ENCODE results near the gene CDH4. TPM values are rescaled to one million over a fixed set of nuclear protein-coding genes. Genes with fewer than 3 reads are reported as not detected.

The CDH4 gene
- total and polyA plus RNA-seq, 2 donors (not counting 1 experiment from before 2014, with no cell fraction given), result not detected

DNA sequence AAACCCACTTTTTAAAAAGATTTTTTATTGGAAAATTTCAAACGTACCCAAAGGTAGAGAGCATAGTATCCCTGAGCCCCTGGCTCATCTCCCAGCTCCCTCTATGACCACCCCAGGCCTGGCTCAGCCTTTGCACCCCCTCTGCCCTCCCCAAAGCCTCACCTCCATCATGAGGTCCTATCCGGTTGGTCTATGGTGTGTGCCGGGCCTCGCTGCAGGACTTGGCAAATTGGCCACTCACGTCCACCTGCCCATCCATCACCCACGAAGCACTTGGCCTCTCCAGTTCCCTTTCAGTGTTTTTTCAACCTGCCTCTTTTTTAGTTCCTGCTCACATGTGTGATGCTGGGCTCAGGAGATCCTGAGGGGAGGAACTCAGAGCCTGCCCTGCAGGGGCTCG lies 147.4 kb downstream of the CDH4 start:
- no peaks in the 10 kb centered on the region for H4K20me1 ChIP-seq (ENCODE audit: control insufficient read depth, insufficient read depth, low read length, poor library complexity, severe bottlenecking)
- TF ChIP-seq EZH2 (IDR thresholded peaks at IDR 0.05; ENCODE audit: borderline replicate concordance, insufficient read depth, low read depth, low read length, poor library complexity, severe bottlenecking), result no peak
- TF ChIP-seq, protein P1, sequence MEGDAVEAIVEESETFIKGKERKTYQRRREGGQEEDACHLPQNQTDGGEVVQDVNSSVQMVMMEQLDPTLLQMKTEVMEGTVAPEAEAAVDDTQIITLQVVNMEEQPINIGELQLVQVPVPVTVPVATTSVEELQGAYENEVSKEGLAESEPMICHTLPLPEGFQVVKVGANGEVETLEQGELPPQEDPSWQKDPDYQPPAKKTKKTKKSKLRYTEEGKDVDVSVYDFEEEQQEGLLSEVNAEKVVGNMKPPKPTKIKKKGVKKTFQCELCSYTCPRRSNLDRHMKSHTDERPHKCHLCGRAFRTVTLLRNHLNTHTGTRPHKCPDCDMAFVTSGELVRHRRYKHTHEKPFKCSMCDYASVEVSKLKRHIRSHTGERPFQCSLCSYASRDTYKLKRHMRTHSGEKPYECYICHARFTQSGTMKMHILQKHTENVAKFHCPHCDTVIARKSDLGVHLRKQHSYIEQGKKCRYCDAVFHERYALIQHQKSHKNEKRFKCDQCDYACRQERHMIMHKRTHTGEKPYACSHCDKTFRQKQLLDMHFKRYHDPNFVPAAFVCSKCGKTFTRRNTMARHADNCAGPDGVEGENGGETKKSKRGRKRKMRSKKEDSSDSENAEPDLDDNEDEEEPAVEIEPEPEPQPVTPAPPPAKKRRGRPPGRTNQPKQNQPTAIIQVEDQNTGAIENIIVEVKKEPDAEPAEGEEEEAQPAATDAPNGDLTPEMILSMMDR (IDR thresholded peaks at IDR 0.05), result no peak
- Mint-ChIP-seq H3K4me1 (no peaks in the 10 kb centered on the region), H3K27me3 (no peaks in the 10 kb centered on the region), H3K27ac (no peak overlapping the region), H3K4me3 (no peak overlapping the region), H3K9me3 (ENCODE audit: insufficient read depth) (no peaks in the 10 kb centered on the region)
- no peaks in the 10 kb centered on the region for H3K36me3 ChIP-seq (replicated peaks in 1 of 2; ENCODE audit: control extremely low read depth in 1 of 2, control insufficient read depth in 1 of 2, extremely low read depth in 1 of 2, insufficient read depth in 2 of 2, low read length in 1 of 2)
- no peaks in the 10 kb centered on the region for H3K27me3 ChIP-seq (replicated peaks in 1 of 4; ENCODE audit: control extremely low read depth in 1 of 4, control insufficient read depth in 3 of 4, insufficient read depth in 4 of 4, low read length in 3 of 4)
- no peak overlapping the region for H3K4me2 ChIP-seq (replicated peaks; ENCODE audit: low read depth, low read length, poor library complexity, severe bottlenecking)
- H3K79me2 ChIP-seq (ENCODE audit: control insufficient read depth, insufficient read depth, low read length), result no peaks in the 10 kb centered on the region
- no peak overlapping the region for H3K9ac ChIP-seq (ENCODE audit: low read length)
- H3K4me1 ChIP-seq (ENCODE audit: control insufficient read depth in 2 of 2, insufficient read depth in 2 of 2, low read length in 2 of 2), result no peaks in the 10 kb centered on the region
- no peak overlapping the region for H3K4me3 ChIP-seq (ENCODE audit: control extremely low read depth in 1 of 5, extremely low read depth in 1 of 5, insufficient read depth in 1 of 5, low read depth in 2 of 5, low read length in 4 of 5)
- H3K27ac ChIP-seq (ENCODE audit: low read length in 2 of 2), result no peak overlapping the region
- ChIA-PET CTCF (no interaction called here), POLR2A (no interaction called here)
- no peak for DNase-seq
- peaks cover 0 to 26% (median 0%) of the 10 kb centered on the region in 3 donors for H3K9me3 ChIP-seq (ENCODE audit: control extremely low read depth in 1 of 3, control insufficient read depth in 2 of 3, insufficient read depth in 1 of 3, low read length in 2 of 3)
- intact Hi-C loops (cut with micrococcal nuclease), result no loop called here
- WGBS (ENCODE audit: insufficient coverage), result 93% methylated on average over 6 of the region's 7 CpGs
- ATAC-seq (ENCODE audit: low read depth), result no peak
- no peak overlapping the region for H2AFZ ChIP-seq (ENCODE audit: insufficient read depth, low read depth, low read length, poor library complexity, severe bottlenecking)

DNA sequence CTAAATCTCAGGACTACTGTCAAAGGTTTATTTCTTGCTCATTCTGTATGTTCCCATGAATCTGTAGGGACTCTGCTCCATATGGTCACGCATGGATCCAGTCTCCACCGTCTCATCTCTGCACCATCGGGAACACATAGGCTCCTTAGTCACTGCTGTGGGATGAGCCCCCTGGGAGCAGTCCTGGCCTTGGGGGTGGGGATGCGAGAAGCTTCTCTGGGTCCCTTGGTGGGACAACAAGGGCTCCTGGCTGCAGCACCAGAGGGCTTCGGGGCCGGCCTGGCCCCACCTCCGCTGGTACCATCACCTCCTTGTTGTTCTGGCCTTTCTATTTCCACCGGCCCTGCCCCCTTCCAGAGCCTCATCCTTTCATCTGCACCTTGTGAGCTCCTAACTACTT lies 148.4 kb downstream of the CDH4 start:
- Mint-ChIP-seq H3K4me3 (no peak overlapping the region), H3K9me3 (ENCODE audit: insufficient read depth) (no peaks in the 10 kb centered on the region), H3K27ac (no peak overlapping the region), H3K4me1 (no peaks in the 10 kb centered on the region), H3K27me3 (no peaks in the 10 kb centered on the region)
- TF ChIP-seq, protein P1 (IDR thresholded peaks at IDR 0.05), result no peak
- no peak for TF ChIP-seq EZH2 (IDR thresholded peaks at IDR 0.05; ENCODE audit: borderline replicate concordance, insufficient read depth, low read depth, low read length, poor library complexity, severe bottlenecking)
- Histone ChIP-seq H3K4me3 (ENCODE audit: control extremely low read depth in 1 of 5, extremely low read depth in 1 of 5, insufficient read depth in 1 of 5, low read depth in 2 of 5, low read length in 4 of 5) (no peak overlapping the region), H3K79me2 (ENCODE audit: control insufficient read depth, insufficient read depth, low read length) (no peaks in the 10 kb centered on the region), H3K9me3 (ENCODE audit: control extremely low read depth in 1 of 3, control insufficient read depth in 2 of 3, insufficient read depth in 1 of 3, low read length in 2 of 3) (peaks cover 0 to 26% (median 0%) of the 10 kb centered on the region in 3 donors), H3K4me2 (replicated peaks; ENCODE audit: low read depth, low read length, poor library complexity, severe bottlenecking) (no peak overlapping the region), H3K36me3 (replicated peaks in 1 of 2; ENCODE audit: control extremely low read depth in 1 of 2, control insufficient read depth in 1 of 2, extremely low read depth in 1 of 2, insufficient read depth in 2 of 2, low read length in 1 of 2) (no peaks in the 10 kb centered on the region), H3K27me3 (replicated peaks in 1 of 4; ENCODE audit: control extremely low read depth in 1 of 4, control insufficient read depth in 3 of 4, insufficient read depth in 4 of 4, low read length in 3 of 4) (no peaks in the 10 kb centered on the region), H2AFZ (ENCODE audit: insufficient read depth, low read depth, low read length, poor library complexity, severe bottlenecking) (no peak overlapping the region), H3K4me1 (ENCODE audit: control insufficient read depth in 2 of 2, insufficient read depth in 2 of 2, low read length in 2 of 2) (no peaks in the 10 kb centered on the region), H3K27ac (ENCODE audit: low read length in 2 of 2) (no peak overlapping the region), H4K20me1 (ENCODE audit: control insufficient read depth, insufficient read depth, low read length, poor library complexity, severe bottlenecking) (no peaks in the 10 kb centered on the region), H3K9ac (ENCODE audit: low read length) (no peak overlapping the region)
- ChIA-PET CTCF (no interaction called here), POLR2A (no interaction called here)
- ATAC-seq (ENCODE audit: low read depth) (no peak), DNase-seq (no peak)
- intact Hi-C loops (cut with micrococcal nuclease), result no loop called here
- 89% methylated on average over 8 of the region's 8 CpGs for WGBS (ENCODE audit: insufficient coverage)

All from B cell (primary cell).